Measurements from ENCODE around the gene ZNF263.

Gene ZNF263

DNA sequence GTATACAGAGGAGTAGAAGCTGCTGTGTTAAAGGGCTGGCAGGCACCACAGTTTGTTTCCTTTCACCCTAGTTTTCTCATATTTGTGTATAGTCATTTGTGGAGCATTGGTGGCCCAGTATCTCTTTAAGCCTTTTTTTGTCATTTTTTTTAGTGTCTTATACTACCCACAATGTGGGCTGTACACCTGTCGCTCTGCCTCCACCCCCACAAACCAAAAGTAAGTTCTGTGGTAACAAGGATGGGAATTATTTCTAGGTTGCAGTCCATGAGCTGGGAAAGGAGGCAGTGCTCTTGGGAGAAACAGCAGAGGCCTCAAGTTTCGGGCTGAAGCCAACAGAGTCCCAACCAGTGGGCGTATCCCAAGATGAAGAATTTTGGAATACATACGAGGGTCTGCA, 28.2 kb downstream of the ZNF263 start:
- Histone ChIP-seq H3K27me3 (ENCODE audit: insufficient read depth, poor library complexity, severe bottlenecking) (no peaks in the 10 kb centered on the region), H3K4me3 (replicated peaks; ENCODE audit: insufficient read depth, low read length) (no peak overlapping the region), H3K27ac (replicated peaks) (no peak overlapping the region)
- DNase-seq (ENCODE audit: low read depth in 1 of 2, low spot score in 1 of 2) = no peak
- TF ChIP-seq POLR2AphosphoS5 (IDR thresholded peaks at IDR 0.05; ENCODE audit: low read depth) (no peak), SPI1 (IDR thresholded peaks at IDR 0.05; ENCODE audit: borderline replicate concordance, low read depth) (no peak), GABPA (IDR thresholded peaks at IDR 0.05; ENCODE audit: low read depth) (no peak)
- TF ChIP-seq, protein P1, sequence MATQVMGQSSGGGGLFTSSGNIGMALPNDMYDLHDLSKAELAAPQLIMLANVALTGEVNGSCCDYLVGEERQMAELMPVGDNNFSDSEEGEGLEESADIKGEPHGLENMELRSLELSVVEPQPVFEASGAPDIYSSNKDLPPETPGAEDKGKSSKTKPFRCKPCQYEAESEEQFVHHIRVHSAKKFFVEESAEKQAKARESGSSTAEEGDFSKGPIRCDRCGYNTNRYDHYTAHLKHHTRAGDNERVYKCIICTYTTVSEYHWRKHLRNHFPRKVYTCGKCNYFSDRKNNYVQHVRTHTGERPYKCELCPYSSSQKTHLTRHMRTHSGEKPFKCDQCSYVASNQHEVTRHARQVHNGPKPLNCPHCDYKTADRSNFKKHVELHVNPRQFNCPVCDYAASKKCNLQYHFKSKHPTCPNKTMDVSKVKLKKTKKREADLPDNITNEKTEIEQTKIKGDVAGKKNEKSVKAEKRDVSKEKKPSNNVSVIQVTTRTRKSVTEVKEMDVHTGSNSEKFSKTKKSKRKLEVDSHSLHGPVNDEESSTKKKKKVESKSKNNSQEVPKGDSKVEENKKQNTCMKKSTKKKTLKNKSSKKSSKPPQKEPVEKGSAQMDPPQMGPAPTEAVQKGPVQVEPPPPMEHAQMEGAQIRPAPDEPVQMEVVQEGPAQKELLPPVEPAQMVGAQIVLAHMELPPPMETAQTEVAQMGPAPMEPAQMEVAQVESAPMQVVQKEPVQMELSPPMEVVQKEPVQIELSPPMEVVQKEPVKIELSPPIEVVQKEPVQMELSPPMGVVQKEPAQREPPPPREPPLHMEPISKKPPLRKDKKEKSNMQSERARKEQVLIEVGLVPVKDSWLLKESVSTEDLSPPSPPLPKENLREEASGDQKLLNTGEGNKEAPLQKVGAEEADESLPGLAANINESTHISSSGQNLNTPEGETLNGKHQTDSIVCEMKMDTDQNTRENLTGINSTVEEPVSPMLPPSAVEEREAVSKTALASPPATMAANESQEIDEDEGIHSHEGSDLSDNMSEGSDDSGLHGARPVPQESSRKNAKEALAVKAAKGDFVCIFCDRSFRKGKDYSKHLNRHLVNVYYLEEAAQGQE (IDR thresholded peaks at IDR 0.05; ENCODE audit: insufficient replicate concordance, low read depth) = no peak
- TF ChIP-seq, protein P2, sequence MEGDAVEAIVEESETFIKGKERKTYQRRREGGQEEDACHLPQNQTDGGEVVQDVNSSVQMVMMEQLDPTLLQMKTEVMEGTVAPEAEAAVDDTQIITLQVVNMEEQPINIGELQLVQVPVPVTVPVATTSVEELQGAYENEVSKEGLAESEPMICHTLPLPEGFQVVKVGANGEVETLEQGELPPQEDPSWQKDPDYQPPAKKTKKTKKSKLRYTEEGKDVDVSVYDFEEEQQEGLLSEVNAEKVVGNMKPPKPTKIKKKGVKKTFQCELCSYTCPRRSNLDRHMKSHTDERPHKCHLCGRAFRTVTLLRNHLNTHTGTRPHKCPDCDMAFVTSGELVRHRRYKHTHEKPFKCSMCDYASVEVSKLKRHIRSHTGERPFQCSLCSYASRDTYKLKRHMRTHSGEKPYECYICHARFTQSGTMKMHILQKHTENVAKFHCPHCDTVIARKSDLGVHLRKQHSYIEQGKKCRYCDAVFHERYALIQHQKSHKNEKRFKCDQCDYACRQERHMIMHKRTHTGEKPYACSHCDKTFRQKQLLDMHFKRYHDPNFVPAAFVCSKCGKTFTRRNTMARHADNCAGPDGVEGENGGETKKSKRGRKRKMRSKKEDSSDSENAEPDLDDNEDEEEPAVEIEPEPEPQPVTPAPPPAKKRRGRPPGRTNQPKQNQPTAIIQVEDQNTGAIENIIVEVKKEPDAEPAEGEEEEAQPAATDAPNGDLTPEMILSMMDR (IDR thresholded peaks at IDR 0.05; ENCODE audit: insufficient read depth, low read length) = no peak

DNA sequence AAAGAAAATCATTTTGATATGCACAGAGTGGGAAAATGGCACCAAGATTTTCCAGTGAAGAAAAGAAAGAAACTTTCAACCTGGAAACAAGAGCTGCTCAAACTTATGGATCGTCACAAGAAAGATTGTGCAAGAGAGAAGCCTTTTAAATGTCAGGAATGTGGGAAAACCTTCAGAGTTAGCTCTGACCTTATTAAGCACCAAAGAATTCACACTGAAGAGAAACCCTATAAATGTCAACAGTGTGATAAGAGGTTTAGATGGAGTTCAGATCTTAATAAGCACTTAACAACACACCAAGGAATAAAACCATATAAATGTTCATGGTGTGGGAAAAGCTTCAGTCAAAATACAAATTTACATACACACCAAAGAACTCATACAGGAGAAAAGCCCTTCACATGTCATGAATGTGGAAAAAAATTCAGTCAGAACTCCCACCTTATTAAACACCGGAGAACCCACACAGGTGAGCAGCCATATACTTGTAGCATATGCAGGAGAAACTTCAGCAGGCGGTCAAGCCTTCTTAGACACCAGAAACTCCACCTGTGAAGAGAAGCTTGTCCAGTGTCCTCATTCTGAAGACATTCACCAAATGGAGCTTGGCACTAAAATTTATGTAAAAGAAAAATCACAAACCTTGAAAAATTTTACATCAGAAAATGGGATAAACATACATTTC, 34.2 kb downstream of the ZNF263 start:
- Histone ChIP-seq H3K27ac (replicated peaks) (no peak overlapping the region), H3K27me3 (ENCODE audit: insufficient read depth, poor library complexity, severe bottlenecking) (no peaks in the 10 kb centered on the region), H3K4me3 (replicated peaks; ENCODE audit: insufficient read depth, low read length) (no peak overlapping the region)
- no peak for TF ChIP-seq POLR2AphosphoS5 (IDR thresholded peaks at IDR 0.05; ENCODE audit: low read depth)
- no peak for TF ChIP-seq SPI1 (IDR thresholded peaks at IDR 0.05; ENCODE audit: borderline replicate concordance, low read depth)
- TF ChIP-seq, protein P1 (IDR thresholded peaks at IDR 0.05; ENCODE audit: insufficient replicate concordance, low read depth) = no peak
- TF ChIP-seq, protein P2 (IDR thresholded peaks at IDR 0.05; ENCODE audit: insufficient read depth, low read length) = no peak
- no peak for TF ChIP-seq GABPA (IDR thresholded peaks at IDR 0.05; ENCODE audit: low read depth)
- DNase-seq (ENCODE audit: low read depth in 1 of 2, low spot score in 1 of 2) = no peak

DNA sequence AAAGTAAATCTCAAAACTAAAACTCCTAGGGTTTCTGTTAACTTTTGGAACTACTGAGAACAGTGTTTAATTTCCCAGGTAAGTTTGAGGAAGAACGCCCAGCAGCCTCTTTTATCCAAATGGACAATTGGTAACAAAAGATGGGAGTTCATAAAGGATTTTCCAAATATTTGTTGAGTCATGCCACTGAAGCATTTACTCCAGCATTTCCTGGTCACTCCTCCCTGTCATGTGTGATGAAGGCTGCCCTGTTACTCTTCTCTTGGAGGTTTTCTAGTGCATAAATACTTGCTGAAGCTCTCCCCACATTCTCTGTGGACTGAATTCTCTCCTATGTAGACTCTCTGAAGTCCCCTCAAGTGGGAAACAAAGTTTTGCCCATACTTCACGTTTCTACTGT, 38.5 kb downstream of the ZNF263 start:
- Histone ChIP-seq H3K4me3 (replicated peaks; ENCODE audit: insufficient read depth, low read length) (no peak overlapping the region), H3K27me3 (ENCODE audit: insufficient read depth, poor library complexity, severe bottlenecking) (no peaks in the 10 kb centered on the region), H3K27ac (replicated peaks) (no peak overlapping the region)
- no peak for TF ChIP-seq POLR2AphosphoS5 (IDR thresholded peaks at IDR 0.05; ENCODE audit: low read depth)
- TF ChIP-seq SPI1 (IDR thresholded peaks at IDR 0.05; ENCODE audit: borderline replicate concordance, low read depth) = no peak
- TF ChIP-seq, protein P1 (IDR thresholded peaks at IDR 0.05; ENCODE audit: insufficient replicate concordance, low read depth) = no peak
- TF ChIP-seq, protein P2 (IDR thresholded peaks at IDR 0.05; ENCODE audit: insufficient read depth, low read length) = no peak
- no peak for TF ChIP-seq GABPA (IDR thresholded peaks at IDR 0.05; ENCODE audit: low read depth)
- DNase-seq (ENCODE audit: low read depth in 1 of 2, low spot score in 1 of 2) = no peak
